Mesothelial cell of epicardium (in vitro differentiated cells): Measurements from ENCODE around the gene ZNF488. TPM values are rescaled to one million over a fixed set of nuclear protein-coding genes. Genes with fewer than 3 reads are reported as not detected.

Experiments used
- DNase-seq, 2 experiments: peaks; one replicate each; pipeline ENCODE4 v3.0.0; 2021; ENCODE audit warnings: low spot score in 2 of 2; ENCODE audit not compliant: unreplicated experiment in 2 of 2
- H3K27ac Mint-ChIP-seq: 2 replicates; pipeline ENCODE4 v1.8.0; 2021; ENCODE audit warnings: mixed read lengths
- H3K27me3 Mint-ChIP-seq: 2 replicates; pipeline ENCODE4 v1.8.0; 2021; ENCODE audit warnings: low read depth, mixed read lengths
- H3K36me3 Mint-ChIP-seq: 2 replicates; pipeline ENCODE4 v1.8.0; 2021; ENCODE audit warnings: mixed read lengths
- H3K4me1 Mint-ChIP-seq: 2 replicates; pipeline ENCODE4 v1.8.0; 2021; ENCODE audit warnings: mixed read lengths
- H3K4me3 Mint-ChIP-seq: 2 replicates; pipeline ENCODE4 v1.8.0; 2021; ENCODE audit warnings: mild to moderate bottlenecking, moderate library complexity, mixed read lengths
- H3K9me3 Mint-ChIP-seq: 2 replicates; pipeline ENCODE4 v1.8.0; 2021; ENCODE audit warnings: mixed read lengths
- total RNA-seq: library from RNA; stranded (reverse); gene quantifications from 3 replicates; pipeline ENCODE4 v1.2.1, GENCODE V29; 2021
- TF ChIP-seq, protein P1 (sequence below): fragments of 200-600 bp; sonication (generic); IDR thresholded peaks from one replicate; pipeline ENCODE4 v1.5.0; 2021; ENCODE audit warnings: antibody characterized with exemption; ENCODE audit not compliant: unreplicated experiment

The ZNF488 gene
- total RNA-seq, 1 donor from 2014 or later: 0.96 TPM

DNA sequence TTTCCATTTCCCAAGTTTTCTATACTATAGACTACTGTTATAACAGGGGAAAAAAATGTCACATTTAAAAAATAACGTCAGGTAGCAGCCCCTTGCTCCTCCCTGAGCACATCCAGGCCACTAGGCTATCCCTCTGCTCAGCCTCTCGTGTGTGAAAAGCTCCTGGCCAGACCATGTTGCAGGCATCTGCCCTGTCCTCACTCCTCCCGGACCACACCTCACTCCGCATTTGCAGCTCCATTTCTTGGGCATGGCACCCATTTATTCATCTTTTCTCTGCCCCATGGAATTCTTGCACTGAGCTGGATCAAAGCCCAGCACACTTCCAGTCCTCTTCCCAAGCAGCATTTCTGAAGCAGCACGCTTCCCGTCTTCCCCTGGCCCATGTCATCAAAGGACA is 63.3 kb downstream of the ZNF488 start:
- Mint-ChIP-seq H3K27ac (no peak overlapping the region), H3K9me3 (no peaks in the 10 kb centered on the region), H3K27me3 (peaks cover 55% of the 10 kb centered on the region), H3K4me1 (peaks cover 21% of the 10 kb centered on the region), H3K36me3 (no peaks in the 10 kb centered on the region), H3K4me3 (no peak overlapping the region)
- TF ChIP-seq, protein P1, sequence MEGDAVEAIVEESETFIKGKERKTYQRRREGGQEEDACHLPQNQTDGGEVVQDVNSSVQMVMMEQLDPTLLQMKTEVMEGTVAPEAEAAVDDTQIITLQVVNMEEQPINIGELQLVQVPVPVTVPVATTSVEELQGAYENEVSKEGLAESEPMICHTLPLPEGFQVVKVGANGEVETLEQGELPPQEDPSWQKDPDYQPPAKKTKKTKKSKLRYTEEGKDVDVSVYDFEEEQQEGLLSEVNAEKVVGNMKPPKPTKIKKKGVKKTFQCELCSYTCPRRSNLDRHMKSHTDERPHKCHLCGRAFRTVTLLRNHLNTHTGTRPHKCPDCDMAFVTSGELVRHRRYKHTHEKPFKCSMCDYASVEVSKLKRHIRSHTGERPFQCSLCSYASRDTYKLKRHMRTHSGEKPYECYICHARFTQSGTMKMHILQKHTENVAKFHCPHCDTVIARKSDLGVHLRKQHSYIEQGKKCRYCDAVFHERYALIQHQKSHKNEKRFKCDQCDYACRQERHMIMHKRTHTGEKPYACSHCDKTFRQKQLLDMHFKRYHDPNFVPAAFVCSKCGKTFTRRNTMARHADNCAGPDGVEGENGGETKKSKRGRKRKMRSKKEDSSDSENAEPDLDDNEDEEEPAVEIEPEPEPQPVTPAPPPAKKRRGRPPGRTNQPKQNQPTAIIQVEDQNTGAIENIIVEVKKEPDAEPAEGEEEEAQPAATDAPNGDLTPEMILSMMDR: no peak
- no peak for DNase-seq

- peaks cover 48% of the 10 kb centered on the region for H3K27me3 Mint-ChIP-seq
- H3K4me3 Mint-ChIP-seq: no peak overlapping the region
- H3K27ac Mint-ChIP-seq: no peak overlapping the region
- DNase-seq: no peak
- TF ChIP-seq, protein P1: no peak
- no peaks in the 10 kb centered on the region for H3K36me3 Mint-ChIP-seq
- H3K4me1 Mint-ChIP-seq: peaks cover 21% of the 10 kb centered on the region
- no peaks in the 10 kb centered on the region for H3K9me3 Mint-ChIP-seq
Measured at GRCh38 chr10:47319784-47320183, 64.3 kb downstream of the ZNF488 start.

DNA sequence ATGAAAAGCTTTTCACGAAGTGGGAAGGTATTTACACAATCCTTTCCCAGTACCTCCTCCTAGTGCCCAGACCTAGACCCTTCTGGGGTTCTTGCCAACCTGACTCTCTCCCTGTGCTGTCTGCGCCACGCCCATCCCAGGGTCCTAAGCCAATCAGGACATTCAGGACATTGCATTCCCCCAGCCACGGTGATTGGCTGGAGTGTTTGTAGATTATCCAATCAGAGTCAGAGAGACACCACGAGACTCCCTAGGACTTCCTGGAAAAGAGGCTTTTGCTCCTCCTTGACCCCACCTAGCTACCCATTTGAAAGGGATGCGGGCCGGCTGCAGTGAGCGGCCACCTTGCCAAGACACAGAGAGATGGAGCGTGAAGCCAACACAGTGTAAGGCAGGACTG is 65.4 kb downstream of the ZNF488 start:
- Mint-ChIP-seq H3K4me1 (peaks cover 17% of the 10 kb centered on the region), H3K4me3 (no peak overlapping the region), H3K9me3 (no peaks in the 10 kb centered on the region), H3K36me3 (no peaks in the 10 kb centered on the region), H3K27ac (no peak overlapping the region), H3K27me3 (peaks cover 50% of the 10 kb centered on the region)
- DNase-seq: no peak
- TF ChIP-seq, protein P1: no peak

- peaks cover 9% of the 10 kb centered on the region for H3K4me1 Mint-ChIP-seq
- no peak overlapping the region for H3K4me3 Mint-ChIP-seq
- H3K9me3 Mint-ChIP-seq: no peaks in the 10 kb centered on the region
- H3K27me3 Mint-ChIP-seq: peaks cover 50% of the 10 kb centered on the region
- DNase-seq: no peak
- TF ChIP-seq, protein P1: no peak
- H3K27ac Mint-ChIP-seq: no peak overlapping the region
- no peaks in the 10 kb centered on the region for H3K36me3 Mint-ChIP-seq
Measured at GRCh38 chr10:47317251-47317650, 66.8 kb downstream of the ZNF488 start.

- Mint-ChIP-seq H3K27ac (no peak overlapping the region), H3K4me1 (peaks cover 6% of the 10 kb centered on the region), H3K36me3 (no peaks in the 10 kb centered on the region), H3K9me3 (no peaks in the 10 kb centered on the region), H3K27me3 (peaks cover 49% of the 10 kb centered on the region), H3K4me3 (no peak overlapping the region)
- no peak for DNase-seq
- TF ChIP-seq, protein P1: no peak
Measured at GRCh38 chr10:47316131-47316530, 68.0 kb downstream of the ZNF488 start.

Other genes with a start within 250 kb of the ZNF488 start
- 1.7 to 2.1 TPM (median 1.8 TPM) in 3 replicates for gene GDF10, start 84.1 kb downstream of the ZNF488 start, total RNA-seq
- not detected in 3 replicates for gene GDF2, start 61.8 kb downstream of the ZNF488 start, total RNA-seq
- gene RBP3, start 35.9 kb downstream of the ZNF488 start, total RNA-seq: not detected in 3 replicates
- 2.0 to 2.8 TPM (median 2.3 TPM) in 3 replicates for gene ANXA8, start 99.8 kb upstream of the ZNF488 start, total RNA-seq
- gene FAM25G, start 107.4 kb upstream of the ZNF488 start, total RNA-seq: not detected in 3 replicates
- gene AGAP9, start 139.3 kb upstream of the ZNF488 start, total RNA-seq: 21.7 to 24.0 TPM (median 22.2 TPM) in 3 replicates